ENCODE results near the gene NELFE. TPM values are rescaled to one million over a fixed set of nuclear protein-coding genes. Genes with fewer than 3 reads are reported as not detected.
"Not testable (repeated sequence)": the region's sequence is repeated elsewhere in the genome, so short reads cannot be mapped to it uniquely, and the experiment has no call there.

The NELFE gene
- total RNA-seq, 1 donor from 2014 or later: 50.6 TPM

- no peaks in the 10 kb centered on the region for H3K9me3 Mint-ChIP-seq (ENCODE audit: low read depth)
- H3K4me1 Mint-ChIP-seq (ENCODE audit: low read depth): peaks cover 24% of the 10 kb centered on the region
- no peak overlapping the region for H3K27ac Mint-ChIP-seq (ENCODE audit: unreplicated experiment)
- no peak overlapping the region for H3K4me3 Mint-ChIP-seq (ENCODE audit: unreplicated experiment)
- no peaks in the 10 kb centered on the region for H3K27me3 Mint-ChIP-seq (ENCODE audit: low read depth)
- no peaks in the 10 kb centered on the region for H3K36me3 Mint-ChIP-seq (ENCODE audit: low read depth)
- no peak for TF ChIP-seq CTCF (IDR thresholded peaks at IDR 0.05)
- no peak for DNase-seq (ENCODE audit: low spot score)
Observed at GRCh38 chr6:31908791-31909190, 50.0 kb downstream of the NELFE start.

GRCh38 chr6:31908255-31908654 lies 50.5 kb downstream of the NELFE start:
- not testable (repeated sequence) for H3K27me3 Mint-ChIP-seq (ENCODE audit: low read depth); H3K36me3 Mint-ChIP-seq (ENCODE audit: low read depth); H3K9me3 Mint-ChIP-seq (ENCODE audit: low read depth); DNase-seq (ENCODE audit: low spot score); H3K4me3 Mint-ChIP-seq (ENCODE audit: unreplicated experiment); H3K27ac Mint-ChIP-seq (ENCODE audit: unreplicated experiment)
- peaks cover 24% of the 10 kb centered on the region for H3K4me1 Mint-ChIP-seq (ENCODE audit: low read depth)

GRCh38 chr6:31907158-31907813 lies 51.5 kb downstream of the NELFE start:
- H3K9me3 Mint-ChIP-seq (ENCODE audit: low read depth): no peaks in the 10 kb centered on the region
- H3K36me3 Mint-ChIP-seq (ENCODE audit: low read depth): no peaks in the 10 kb centered on the region
- H3K4me3 Mint-ChIP-seq (ENCODE audit: unreplicated experiment): no peak overlapping the region
- no peak for TF ChIP-seq CTCF (IDR thresholded peaks at IDR 0.05)
- no peaks in the 10 kb centered on the region for H3K27me3 Mint-ChIP-seq (ENCODE audit: low read depth)
- no peak overlapping the region for H3K27ac Mint-ChIP-seq (ENCODE audit: unreplicated experiment)
- DNase-seq (ENCODE audit: low spot score): no peak
- H3K4me1 Mint-ChIP-seq (ENCODE audit: low read depth): peaks cover 31% of the 10 kb centered on the region

- DNase-seq (ENCODE audit: low spot score); H3K27me3 Mint-ChIP-seq (ENCODE audit: low read depth): not testable (repeated sequence)
- H3K4me1 Mint-ChIP-seq (ENCODE audit: low read depth): peaks cover 26% of the 10 kb centered on the region
Observed at GRCh38 chr6:31906727-31907126, 52.0 kb downstream of the NELFE start.

GRCh38 chr6:31906122-31906521 lies 52.6 kb downstream of the NELFE start:
- Mint-ChIP-seq H3K4me1 (ENCODE audit: low read depth) (peaks cover 21% of the 10 kb centered on the region), H3K4me3 (ENCODE audit: unreplicated experiment) (no peak overlapping the region), H3K36me3 (ENCODE audit: low read depth) (no peaks in the 10 kb centered on the region), H3K9me3 (ENCODE audit: low read depth) (no peaks in the 10 kb centered on the region), H3K27me3 (ENCODE audit: low read depth) (no peaks in the 10 kb centered on the region), H3K27ac (ENCODE audit: unreplicated experiment) (no peak overlapping the region)
- no peak for DNase-seq (ENCODE audit: low spot score)
- no peak for TF ChIP-seq CTCF (IDR thresholded peaks at IDR 0.05)

More at GRCh38 chr6:31906727-31907126, 52.0 kb downstream of the NELFE start:
- H3K27ac Mint-ChIP-seq (ENCODE audit: unreplicated experiment); H3K4me3 Mint-ChIP-seq (ENCODE audit: unreplicated experiment); H3K36me3 Mint-ChIP-seq (ENCODE audit: low read depth); H3K9me3 Mint-ChIP-seq (ENCODE audit: low read depth): not testable (repeated sequence)

- Mint-ChIP-seq H3K9me3 (ENCODE audit: low read depth) (no peaks in the 10 kb centered on the region), H3K4me1 (ENCODE audit: low read depth) (peaks cover 17% of the 10 kb centered on the region), H3K4me3 (ENCODE audit: unreplicated experiment) (no peak overlapping the region), H3K27ac (ENCODE audit: unreplicated experiment) (no peak overlapping the region), H3K27me3 (ENCODE audit: low read depth) (no peaks in the 10 kb centered on the region), H3K36me3 (ENCODE audit: low read depth) (no peaks in the 10 kb centered on the region)
- DNase-seq (ENCODE audit: low spot score): no peak
- no peak for TF ChIP-seq CTCF (IDR thresholded peaks at IDR 0.05)
Observed at GRCh38 chr6:31905041-31905440, 53.7 kb downstream of the NELFE start.

Measured in chondrocyte (in vitro differentiated cells).